Left kidney (tissue), 2 donors: Measurements from ENCODE around the gene CNTN6. TPM values are rescaled to one million over a fixed set of nuclear protein-coding genes. Genes with fewer than 3 reads are reported as not detected.
A peak's percentile ranks its signal among the peaks of the same experiment; 100 is the strongest.

Experiments
- DNase-seq: peaks from one replicate; pipeline ENCODE4 v3.0.0-alpha.2; 2013
- polyA plus RNA-seq: library from polyadenylated mRNA; unstranded; fragments of 120-200 nt; gene quantifications from one replicate; pipeline ENCODE4 v1.2.1, GENCODE V29; 2013; ENCODE audit not compliant: insufficient read length

The CNTN6 gene
- polyA plus RNA-seq, 1 donor, result 4.3 TPM

- no peak for DNase-seq
Measured at GRCh38 chr3:1172644-1173043, 79.8 kb downstream of the CNTN6 start.

GRCh38 chr3:1179146-1179545 is 86.3 kb downstream of the CNTN6 start:
- DNase-seq, result no peak

- no peak for DNase-seq
Measured at GRCh38 chr3:1183320-1184048, 90.7 kb downstream of the CNTN6 start.

- no peak for DNase-seq
Measured at GRCh38 chr3:1190569-1190968, 97.7 kb downstream of the CNTN6 start.

DNA sequence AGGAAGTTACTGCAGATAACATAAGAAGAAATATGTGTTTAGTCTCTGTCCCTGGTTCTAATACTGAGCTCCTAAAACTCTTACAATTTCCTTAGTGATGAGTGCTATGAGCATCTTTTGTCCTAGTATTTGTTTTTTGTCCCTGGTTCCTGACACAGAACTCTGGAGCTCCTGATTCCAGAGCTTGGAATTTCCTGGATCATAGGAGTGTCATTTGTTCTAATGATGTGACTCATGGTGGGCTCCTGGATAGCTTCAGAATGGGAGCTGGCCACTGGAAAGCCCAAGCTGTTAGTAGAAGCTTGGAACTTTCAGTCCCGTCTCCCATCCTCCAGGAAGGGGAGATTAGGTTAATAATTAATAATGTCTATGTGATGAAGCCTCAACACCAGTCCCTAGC is 98.2 kb downstream of the CNTN6 start:
- DNase-seq, result no peak

GRCh38 chr3:1195947-1196346 is 103.1 kb downstream of the CNTN6 start:
- DNase-seq, result no peak

DNA sequence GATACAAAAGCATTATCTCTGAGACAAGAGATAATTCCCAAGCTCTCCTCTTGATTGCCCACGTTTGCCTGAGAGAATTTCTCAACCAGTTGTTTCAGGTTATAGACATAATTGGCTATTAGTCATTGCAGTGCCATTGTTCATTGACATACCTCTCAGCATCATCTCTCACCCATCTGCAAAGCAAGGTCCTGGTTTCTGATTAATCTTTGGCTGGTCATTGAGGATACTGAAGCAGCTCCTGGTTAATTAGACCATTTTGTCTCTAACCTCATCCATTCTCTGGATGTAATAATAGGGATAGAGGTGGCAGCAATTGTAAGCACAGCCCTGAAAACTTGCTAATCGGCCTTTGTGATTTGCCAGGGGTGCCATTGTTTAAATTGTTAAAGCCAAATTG is 104.2 kb downstream of the CNTN6 start:
- no peak for DNase-seq

GRCh38 chr3:1200371-1200770 is 107.5 kb downstream of the CNTN6 start:
- DNase-seq, result no peak

DNA sequence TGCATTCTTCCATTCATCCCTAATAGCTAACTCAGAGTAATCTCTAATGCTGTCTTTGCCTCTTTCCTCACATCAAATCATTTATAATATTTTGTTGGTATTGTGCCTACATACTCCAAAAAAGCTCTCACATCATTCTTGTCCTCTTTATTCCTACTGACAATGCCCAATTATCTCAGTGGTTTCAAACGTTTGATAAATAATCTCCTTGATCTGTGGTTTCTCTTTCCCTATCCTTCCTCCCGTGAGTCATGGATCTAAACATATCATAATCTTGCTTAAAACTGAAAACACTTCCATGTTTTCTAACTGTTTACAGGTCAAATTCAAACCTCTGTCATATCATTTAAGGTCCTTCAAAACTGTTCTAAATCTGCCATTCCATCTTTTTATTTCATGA is 115.1 kb downstream of the CNTN6 start:
- DNase-seq, result no peak

DNA sequence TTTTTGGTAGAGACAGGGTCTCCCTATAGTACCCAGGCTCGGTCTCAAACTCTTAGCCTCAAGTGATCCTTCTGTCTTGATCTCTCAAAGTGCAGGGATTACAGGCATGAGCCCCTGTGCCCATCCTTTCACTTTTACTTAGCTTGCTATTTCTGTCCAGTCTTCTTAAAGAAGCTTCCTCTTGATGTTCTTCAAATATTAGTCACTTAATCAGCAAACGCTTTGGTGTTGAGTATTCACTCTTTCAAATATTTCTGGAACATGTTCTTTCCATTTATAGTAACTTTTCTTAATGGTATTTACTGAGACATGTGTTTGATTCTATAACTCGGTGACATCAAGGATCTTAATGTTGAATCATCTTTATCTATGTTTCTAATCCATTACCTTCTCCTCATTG is 122.1 kb downstream of the CNTN6 start:
- DNase-seq, result no peak

DNA sequence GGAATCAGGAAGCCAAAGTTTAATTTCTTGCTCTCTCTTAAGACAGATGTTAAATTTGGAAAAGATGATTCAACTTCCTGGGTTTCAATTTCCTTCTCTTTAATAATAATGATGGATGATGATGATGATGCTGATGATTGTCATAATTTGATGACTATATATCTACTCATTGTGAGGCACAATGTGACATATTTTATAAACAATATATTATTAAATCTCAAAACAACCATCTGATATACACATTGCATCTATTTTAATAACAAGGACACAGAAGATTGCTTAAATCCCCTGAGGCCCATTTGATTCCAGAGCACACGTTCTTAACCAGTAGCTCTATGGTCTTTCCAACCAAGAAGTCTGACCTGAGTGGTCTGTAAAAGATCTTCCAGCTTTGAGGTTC is 124.0 kb downstream of the CNTN6 start:
- no peak for DNase-seq

GRCh38 chr3:1227111-1227510 is 134.3 kb downstream of the CNTN6 start:
- no peak for DNase-seq

- peak; percentile 42 for DNase-seq
Measured at GRCh38 chr3:1228289-1228688, 135.5 kb downstream of the CNTN6 start.

- no peak for DNase-seq
Measured at GRCh38 chr3:1230920-1231319, 138.1 kb downstream of the CNTN6 start.

DNA sequence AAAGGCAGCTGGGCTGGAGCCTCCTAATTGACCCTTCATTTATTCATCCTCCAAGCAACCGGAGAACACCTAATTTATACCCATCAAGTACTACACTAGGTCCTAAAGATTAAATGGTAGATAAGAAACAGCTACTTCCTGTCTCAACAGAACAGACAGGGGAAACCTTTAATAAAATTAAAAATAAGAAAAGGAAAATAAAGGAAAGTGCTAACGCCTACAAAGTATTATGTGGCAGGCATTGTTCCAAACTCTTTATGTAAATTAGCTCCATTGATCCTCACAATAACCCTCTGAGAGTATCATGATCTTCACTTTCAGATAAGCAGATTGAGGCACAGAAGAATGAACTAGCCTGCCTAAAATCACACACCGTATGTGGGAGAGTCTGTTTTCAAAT is 139.5 kb downstream of the CNTN6 start:
- DNase-seq, result no peak

DNA sequence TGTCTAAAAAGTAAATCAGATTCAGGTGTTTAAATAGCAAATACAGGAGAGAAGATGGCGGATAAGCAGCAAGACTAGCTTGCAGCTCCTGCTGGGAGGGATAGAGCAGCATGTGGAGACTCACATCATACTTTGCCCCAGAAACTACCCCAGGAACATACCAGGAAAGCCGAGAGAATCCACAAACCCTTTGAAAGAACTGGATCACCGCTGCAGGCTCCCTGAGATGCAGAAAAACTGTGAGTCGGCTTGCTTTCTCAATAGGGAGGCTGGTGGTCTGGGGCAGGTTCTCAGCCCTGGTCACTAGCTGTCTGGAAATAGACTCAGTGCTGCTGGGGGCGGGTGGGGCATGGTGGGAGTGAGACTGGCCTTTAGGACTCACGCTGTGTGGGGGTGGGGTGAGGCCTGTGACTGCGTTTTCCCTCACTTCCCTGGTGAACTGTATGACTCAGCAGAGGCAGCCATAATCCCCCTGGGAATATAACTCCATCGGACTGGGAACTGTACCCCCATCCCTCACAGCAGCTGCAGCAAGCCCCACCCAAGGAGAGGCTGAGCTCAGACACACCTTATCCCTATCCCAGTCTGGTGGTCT is 142.8 kb downstream of the CNTN6 start:
- no peak for DNase-seq

DNA sequence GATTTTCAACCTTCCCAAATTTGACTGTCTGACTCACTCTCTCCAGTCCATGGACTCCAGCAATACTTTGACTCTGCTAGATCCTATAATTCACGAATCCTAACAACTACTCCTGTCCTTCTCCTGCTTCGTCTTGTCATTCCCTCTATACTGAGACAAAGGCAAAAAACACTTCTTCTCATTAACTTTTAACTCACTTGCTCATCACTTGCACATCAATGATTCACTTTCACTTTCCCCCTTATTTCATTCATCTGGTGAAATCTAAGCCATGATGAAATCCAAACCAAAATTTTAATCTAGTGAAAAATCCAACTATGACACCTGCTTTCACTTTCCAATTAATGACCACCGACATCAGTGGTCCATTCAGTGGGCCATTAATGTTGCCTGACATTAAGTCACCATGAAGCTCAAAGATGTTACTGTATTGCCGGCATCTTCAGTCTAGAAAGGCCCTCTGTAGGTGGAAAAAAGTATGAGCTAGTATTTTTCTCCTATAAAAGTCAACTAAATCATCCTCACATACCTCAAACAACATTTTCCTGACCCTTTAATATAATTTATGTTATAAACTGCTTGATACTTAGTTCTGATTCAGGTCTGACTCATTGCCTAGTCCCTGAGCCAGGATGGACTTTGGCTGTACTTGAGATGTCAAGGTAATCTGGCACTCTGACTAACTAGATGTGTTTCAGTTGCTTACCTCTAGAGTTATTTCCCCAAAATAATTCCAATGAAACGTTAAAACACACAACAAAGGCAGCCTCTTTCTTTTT is 158.6 kb downstream of the CNTN6 start:
- DNase-seq, result no peak

DNA sequence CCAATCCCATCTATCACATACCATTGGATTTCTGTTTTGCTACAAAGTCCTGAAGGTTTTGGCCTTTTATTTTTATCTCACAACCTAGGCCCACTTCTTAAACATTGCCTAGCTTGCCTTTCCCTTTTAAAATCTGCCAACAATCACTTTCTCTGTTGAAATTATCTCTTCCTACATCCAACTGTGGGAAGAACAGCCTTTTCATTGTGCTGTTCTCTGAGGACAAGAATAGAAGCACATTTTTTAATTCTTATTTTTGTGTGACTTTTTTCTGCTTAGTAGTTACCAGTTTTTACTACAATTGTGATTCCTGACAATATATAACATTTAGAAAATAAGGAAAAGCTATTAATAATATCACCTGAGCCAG is 159.2 kb downstream of the CNTN6 start:
- DNase-seq, result no peak

DNA sequence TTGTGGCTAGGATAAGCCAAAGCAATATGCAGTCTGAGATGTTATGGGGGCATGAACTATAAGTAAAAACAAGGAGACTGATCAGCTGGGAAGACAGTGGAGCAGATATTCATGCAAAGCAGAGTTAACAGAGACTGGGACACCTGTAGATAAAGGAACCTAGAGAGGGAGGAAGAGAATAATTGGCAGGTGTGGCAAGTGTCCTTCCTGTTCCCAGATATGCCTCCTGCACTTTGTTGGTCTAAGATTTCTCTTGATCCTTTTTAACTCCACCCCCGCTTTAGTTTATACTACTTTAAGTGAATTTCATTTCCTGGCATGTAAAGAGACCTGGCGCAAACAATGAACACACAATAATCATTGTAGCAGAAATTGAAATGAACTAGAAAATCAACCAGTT is 169.4 kb downstream of the CNTN6 start:
- no peak for DNase-seq

DNA sequence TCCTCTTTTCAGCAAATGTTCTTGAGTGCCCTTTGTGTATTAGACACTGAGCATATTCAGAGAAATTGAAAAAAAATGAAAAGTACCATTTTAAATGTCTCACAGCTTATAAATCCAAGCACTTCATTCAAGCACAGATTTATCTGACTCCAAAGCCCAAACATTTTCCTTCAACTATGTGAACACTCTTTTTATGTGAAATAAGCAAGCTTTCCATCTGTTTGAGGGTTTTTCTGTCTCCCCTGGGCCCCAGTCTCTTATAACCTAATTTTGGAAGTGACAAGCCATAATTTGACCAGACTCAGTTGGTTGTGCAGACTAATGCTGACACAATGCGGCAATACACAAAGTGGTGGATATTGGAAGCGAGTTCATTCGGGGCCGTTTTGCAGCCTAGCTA is 170.3 kb downstream of the CNTN6 start:
- no peak for DNase-seq

DNA sequence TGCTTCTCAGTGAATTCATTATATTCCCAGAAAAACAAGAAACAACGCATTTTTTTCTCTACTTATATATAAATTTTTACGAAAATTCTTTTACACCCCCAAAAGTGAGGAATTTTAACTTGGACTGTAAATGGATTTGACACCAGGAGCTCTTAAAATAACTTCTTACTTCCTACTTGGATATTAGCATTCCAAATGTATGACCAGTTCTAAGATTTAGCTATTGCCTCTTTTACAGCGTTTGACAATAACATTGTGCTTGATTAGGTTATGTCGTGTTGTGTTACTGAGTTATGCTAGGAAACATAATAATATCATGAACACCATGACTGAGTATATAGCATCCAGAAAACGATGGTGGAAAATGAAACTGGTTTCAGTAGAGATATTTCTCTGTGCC is 177.0 kb downstream of the CNTN6 start:
- no peak for DNase-seq

GRCh38 chr3:1272546-1273265 is 179.9 kb downstream of the CNTN6 start:
- no peak for DNase-seq

DNA sequence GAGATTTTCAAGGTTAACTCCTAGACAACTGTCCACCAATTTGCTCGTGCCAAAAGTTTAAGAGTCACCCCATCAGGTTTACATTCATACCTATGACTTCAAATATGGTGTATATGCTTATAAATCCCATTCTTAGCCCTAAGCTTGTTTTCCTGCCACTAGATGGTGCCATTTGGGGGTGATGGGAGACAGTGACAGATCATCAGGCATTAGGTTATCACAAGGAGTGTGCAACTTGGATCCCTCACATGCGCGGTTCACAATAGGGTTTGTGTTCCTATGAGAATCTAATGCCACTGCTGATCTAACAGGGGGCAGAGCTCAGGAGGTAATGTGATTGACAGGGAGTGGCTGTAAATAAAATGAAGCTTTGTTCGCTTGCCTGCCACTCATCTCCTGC is 182.7 kb downstream of the CNTN6 start:
- DNase-seq, result no peak
